ENCODE results near the gene SHROOM1.

DNA sequence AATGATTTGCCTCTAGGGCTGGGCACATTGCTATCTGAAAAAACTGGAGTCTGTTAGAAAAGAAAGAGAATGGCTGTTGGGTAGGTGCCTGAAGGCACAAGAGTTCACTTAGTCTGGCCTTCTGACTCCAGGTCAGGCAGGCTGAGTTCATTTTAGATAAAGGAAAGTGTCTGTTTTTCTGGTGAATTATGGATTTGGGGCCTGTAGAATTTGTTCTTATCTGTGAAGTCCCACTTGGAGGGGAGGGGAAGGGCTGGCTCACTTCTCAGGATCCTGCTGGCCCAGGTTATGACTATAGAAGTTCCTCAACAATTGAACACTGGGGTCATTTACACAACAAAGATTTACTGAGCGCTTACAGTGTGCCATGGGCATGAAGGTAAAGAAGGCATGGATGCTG lies 41.9 kb downstream of the SHROOM1 start:
- TF ChIP-seq POLR2A (IDR thresholded peaks at IDR 0.05) = no peak
- TF ChIP-seq, protein P1, sequence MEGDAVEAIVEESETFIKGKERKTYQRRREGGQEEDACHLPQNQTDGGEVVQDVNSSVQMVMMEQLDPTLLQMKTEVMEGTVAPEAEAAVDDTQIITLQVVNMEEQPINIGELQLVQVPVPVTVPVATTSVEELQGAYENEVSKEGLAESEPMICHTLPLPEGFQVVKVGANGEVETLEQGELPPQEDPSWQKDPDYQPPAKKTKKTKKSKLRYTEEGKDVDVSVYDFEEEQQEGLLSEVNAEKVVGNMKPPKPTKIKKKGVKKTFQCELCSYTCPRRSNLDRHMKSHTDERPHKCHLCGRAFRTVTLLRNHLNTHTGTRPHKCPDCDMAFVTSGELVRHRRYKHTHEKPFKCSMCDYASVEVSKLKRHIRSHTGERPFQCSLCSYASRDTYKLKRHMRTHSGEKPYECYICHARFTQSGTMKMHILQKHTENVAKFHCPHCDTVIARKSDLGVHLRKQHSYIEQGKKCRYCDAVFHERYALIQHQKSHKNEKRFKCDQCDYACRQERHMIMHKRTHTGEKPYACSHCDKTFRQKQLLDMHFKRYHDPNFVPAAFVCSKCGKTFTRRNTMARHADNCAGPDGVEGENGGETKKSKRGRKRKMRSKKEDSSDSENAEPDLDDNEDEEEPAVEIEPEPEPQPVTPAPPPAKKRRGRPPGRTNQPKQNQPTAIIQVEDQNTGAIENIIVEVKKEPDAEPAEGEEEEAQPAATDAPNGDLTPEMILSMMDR (IDR thresholded peaks at IDR 0.05) = no peak

Measured in stomach (tissue), 4 donors.